ENCODE results near the gene BEND3.

DNA sequence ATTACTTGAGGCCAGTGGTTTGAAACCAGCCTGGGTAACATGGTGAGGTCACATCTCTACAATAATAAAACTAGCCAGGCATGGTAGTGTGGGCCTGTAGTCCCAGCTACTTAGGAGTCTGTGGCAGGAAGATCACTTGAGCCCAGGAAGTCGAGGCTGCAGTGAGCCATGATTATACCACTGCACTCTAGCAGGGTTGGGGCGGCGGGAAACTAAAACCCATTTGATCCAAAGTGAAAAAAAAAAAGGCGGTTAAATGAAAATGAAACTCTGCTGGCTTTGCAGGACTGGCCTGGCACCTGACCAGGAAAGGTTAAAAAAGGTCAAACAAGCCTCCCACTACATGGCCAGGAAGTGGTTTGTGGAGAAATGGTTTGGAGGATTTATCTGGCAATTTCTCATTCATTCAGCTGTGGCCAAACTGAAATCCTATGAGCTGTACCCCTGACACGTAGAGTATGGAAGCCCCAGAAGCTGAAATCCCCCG lies 50.7 kb downstream of the BEND3 start:
- TF ChIP-seq, protein P1, sequence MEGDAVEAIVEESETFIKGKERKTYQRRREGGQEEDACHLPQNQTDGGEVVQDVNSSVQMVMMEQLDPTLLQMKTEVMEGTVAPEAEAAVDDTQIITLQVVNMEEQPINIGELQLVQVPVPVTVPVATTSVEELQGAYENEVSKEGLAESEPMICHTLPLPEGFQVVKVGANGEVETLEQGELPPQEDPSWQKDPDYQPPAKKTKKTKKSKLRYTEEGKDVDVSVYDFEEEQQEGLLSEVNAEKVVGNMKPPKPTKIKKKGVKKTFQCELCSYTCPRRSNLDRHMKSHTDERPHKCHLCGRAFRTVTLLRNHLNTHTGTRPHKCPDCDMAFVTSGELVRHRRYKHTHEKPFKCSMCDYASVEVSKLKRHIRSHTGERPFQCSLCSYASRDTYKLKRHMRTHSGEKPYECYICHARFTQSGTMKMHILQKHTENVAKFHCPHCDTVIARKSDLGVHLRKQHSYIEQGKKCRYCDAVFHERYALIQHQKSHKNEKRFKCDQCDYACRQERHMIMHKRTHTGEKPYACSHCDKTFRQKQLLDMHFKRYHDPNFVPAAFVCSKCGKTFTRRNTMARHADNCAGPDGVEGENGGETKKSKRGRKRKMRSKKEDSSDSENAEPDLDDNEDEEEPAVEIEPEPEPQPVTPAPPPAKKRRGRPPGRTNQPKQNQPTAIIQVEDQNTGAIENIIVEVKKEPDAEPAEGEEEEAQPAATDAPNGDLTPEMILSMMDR (IDR thresholded peaks at IDR 0.05; ENCODE audit: insufficient read depth, low read depth, low read length): no peak
- no peak for TF ChIP-seq EZH2 (IDR thresholded peaks at IDR 0.05; ENCODE audit: insufficient read depth, low read length)
